OCI-M2 (cell line): ENCODE data around the gene ACVRL1.

Experiments used
- DNase-seq: peaks from one replicate; lab custom pipeline; 2025; ENCODE audit not compliant: unreplicated experiment; lab: John Stamatoyannopoulos, UW

The ACVRL1 gene

DNA sequence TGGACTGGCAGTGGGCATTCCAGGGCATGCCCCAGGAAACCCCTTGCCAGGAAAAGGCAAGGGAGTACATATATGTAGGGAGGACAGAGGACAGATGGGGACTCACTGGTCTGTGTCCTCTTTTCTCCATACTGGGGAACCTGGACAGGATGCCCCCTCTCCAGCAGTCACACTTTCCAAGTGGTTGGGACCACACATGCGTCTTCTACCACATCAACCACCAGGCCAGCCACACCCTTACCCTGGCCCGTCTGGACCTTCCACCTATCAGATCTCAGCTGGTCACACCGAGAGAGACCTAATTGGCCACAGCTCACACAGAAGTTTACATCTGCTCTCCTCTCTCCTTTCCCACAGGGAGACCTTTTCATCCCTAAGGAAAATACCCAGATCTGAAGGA is 11.1 kb upstream of the ACVRL1 start:
- no peak for DNase-seq

- no peak for DNase-seq
Observed at GRCh38 chr12:51897181-51897580, 10.1 kb upstream of the ACVRL1 start.

DNA sequence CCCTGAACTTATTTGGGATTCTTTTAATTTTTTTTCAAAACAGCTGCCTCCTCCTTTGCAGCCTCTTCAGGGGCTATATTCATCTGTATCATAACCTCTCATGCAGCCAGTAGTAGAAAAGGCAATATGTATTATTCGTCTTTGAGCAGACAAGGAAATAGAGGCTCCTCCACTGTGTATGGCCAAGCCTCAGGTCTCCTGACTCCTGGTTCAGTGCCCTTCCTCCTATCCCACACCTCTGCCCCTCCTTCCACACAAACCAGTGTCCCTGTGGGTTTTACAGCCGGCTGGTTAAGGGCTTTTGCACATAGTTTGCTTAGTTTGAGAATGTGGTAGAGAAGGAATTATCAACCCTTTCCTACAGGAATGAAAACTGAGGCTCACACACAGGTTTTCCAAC is 8.8 kb upstream of the ACVRL1 start:
- no peak for DNase-seq

DNA sequence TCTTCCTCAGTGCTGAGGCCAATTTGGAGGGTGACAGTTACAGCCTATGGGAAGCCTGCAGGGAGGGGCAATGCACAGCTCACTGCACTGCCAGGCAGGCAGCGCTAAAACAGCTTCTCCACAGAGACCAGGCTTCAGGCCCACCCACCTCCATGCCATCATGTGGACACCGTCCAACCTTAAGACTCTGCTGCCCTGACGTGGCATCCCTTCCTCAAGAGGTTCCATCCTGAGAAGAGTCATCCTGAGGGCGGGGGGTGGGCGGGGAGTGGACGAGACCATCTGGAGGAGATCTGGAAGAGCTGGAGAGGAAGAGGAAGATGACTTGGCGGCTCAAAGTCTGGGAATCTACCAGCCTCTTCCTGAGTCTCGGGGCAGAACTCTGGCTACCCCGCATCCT is 8.4 kb upstream of the ACVRL1 start:
- no peak for DNase-seq

- no peak for DNase-seq
Observed at GRCh38 chr12:51900323-51900889, 6.9 kb upstream of the ACVRL1 start.

- DNase-seq = no peak
Observed at GRCh38 chr12:51901121-51901817, 6.0 kb upstream of the ACVRL1 start.

- no peak for DNase-seq
Observed at GRCh38 chr12:51901881-51902280, 5.4 kb upstream of the ACVRL1 start.

GRCh38 chr12:51904951-51905470 is 2.3 kb upstream of the ACVRL1 start:
- no peak for DNase-seq

DNA sequence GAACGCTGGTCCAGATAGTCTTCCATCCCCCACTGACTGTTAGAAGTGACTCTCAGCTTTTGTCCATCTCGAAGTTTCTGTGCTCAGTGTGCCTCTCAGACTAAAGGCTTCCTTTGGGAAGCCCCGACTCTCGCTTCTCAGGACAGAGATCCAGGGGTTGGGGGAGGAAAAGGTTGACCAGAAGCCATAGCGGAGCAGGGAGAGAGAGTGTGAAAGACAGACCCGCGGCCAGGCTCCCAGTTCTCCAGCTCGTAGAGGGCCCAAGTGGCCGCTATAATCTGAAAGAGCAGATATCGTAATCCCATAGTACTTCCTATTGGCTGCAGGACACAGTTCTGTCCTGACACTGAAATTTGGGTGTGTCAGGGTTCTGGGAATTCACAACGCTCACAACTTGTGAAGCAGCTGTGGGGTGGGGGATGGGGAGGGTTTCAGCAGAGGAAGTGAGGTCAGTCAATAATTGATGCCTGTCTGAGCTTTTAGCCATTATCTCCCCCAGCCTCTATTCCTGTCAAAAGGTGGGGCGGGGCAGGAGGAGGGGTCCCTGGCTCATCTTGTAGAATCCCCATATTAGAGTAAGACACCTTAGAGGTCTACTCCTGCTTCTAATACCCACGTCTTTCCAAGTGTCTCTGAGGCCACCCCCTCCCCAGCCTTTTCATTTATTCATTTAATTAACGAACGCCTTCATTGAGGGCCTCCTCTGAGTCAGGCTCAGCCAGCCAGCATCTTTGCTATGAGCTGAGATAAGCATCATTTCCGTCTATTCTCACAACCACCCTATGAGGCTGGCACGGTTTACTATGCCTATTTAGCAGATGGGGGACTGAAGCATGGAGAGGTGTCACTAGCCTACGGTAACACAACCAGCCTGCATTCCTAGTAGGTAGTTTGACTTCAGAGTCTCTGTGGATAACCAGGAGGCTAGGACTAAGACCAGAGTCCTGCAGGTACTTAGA is 1.6 kb upstream of the ACVRL1 start:
- DNase-seq = no peak

- DNase-seq = no peak
Observed at GRCh38 chr12:51906430-51907082, 748 bp upstream of the ACVRL1 start.

- no peak for DNase-seq
Observed at GRCh38 chr12:51907856-51908425, 637 bp downstream of the ACVRL1 start.

DNA sequence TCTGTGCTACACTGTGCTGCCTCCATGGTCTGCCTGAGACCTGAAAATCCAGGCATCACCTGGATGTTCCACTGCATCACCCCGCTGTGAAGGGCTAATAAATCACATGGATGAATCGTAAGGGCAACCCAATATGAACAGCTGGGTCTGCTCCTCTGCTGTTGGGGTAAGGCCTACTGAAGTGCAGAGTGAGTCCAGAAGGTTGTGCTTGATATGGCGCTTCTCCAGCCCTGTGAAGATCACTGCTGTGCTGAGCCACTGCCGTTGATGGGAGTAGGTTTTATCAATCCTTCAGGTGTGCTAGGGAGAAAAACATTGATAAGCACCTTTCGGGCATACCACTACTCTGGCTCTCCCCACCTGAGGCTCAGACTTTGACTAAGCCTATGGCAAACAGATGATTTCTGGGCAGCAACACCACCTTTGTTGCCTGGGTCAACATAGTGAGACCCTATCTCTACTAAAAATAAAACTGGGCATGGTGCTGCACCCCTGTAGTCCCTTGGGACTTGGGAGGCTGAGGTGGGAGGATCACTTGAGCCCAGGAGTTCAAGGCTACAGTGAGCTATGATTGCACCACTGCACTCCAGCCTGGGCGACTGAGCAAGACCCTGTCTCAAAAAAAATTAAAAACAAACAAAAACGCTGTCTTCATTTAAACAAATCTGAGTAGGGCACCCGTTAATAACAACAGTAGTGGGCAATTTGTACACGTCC is 1.7 kb downstream of the ACVRL1 start:
- DNase-seq = no peak

GRCh38 chr12:51910168-51910567 is 2.9 kb downstream of the ACVRL1 start:
- DNase-seq = no peak

GRCh38 chr12:51910691-51911090 is 3.4 kb downstream of the ACVRL1 start:
- DNase-seq = no peak

DNA sequence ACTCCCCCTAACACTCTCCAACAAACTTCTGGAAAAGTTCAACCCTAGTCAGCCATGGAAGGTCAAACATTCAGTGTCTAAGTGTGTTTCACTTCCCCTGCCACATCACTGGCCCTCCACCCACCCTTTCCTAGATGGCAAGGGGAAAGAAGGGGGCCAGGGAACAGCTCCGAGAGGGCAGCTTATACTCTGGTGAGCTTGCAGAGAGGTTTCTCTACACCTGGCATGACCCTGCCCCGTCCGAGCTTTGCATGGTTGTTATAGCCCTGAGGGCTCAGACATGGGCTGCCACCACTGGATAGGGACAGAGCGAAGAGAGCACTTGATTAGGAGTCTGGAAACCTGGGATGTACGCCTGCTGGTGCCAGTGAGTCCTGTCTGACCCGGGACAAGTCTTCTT is 4.0 kb downstream of the ACVRL1 start:
- DNase-seq = no peak

DNA sequence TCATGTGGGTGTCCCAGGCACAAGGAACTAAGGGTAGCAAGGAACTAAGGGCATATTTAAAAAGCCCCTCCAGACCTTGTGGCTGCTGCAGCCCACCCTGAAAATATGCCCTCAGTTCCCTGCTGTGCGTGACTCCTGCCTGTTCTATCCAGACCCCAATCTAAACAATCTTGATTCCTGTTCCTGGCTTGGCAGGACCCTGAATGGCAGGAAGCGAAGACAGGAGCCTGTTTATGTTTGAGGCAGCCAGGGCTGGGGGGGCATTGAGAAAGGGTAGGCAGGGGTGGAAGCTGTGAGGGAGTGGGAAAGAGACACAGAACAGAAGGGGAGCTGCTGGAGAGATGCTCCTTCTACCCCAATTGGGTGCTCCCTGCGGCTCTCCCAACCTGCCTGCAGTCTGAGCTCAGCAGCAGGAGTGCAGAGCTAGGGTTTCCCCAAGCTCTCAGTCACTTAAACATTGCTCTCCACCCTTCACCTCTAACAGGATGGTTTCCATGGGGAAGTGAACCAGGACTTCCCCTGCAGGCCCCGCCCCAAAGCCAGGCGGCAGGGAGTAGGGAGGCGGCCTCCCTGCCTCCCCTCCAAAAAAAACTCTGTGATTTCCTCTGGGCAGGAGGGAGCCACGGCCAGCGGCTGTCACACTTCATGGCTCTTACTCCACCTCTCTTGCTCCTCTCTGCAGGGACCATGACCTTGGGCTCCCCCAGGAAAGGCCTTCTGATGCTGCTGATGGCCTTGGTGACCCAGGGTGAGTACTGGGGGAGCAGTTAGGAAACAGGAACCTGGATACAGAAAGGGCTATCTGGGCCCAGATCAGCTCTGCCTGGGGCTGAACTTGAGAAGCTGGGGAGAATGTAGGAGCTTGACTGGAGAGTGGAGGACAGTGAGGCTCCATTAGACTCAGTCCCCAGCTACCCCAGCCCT is 4.7 kb downstream of the ACVRL1 start:
- no peak for DNase-seq

GRCh38 chr12:51913071-51914033 is 6.0 kb downstream of the ACVRL1 start:
- no peak for DNase-seq
